GM18505 (cell line): Measurements from ENCODE around the gene PGAP3.
"Not testable (repeated sequence)": the region's sequence is repeated elsewhere in the genome, so short reads cannot be mapped to it uniquely, and the experiment has no call there.

Source experiments
- ATAC-seq: cut with Tn5 transposase; IDR thresholded peaks from one replicate; pipeline ENCODE4 v1.9.1; 2021; ENCODE audit not compliant: unreplicated experiment
- POLR2A ChIP-seq: IDR thresholded peaks from 4 replicates; pipeline ENCODE4 v1.6.1; 2011; ENCODE audit warnings: borderline replicate concordance; ENCODE audit not compliant: insufficient read depth, insufficient read length; ENCODE audit errors: extremely low read depth

The PGAP3 gene

GRCh38 chr17:39687546-39688474 lies at the start of gene PGAP3:
Gene PGAP3, minus strand, starts transcription at chr17:39688057. Its CDS starts 43 bp downstream, at chr17:39688014.
- peak; percentile 85 for ATAC-seq
- peak; percentile 88 for TF ChIP-seq POLR2A

- ATAC-seq: no peak
- TF ChIP-seq POLR2A: no peak
Measured at GRCh38 chr17:39737206-39737759, 49.4 kb upstream of the PGAP3 start.

GRCh38 chr17:39736319-39737165 lies 48.7 kb upstream of the PGAP3 start:
- no peak for ATAC-seq

GRCh38 chr17:39735882-39736281 lies 48.0 kb upstream of the PGAP3 start:
- no peak for ATAC-seq
- TF ChIP-seq POLR2A: no peak

More at GRCh38 chr17:39736319-39737165, 48.7 kb upstream of the PGAP3 start:
- TF ChIP-seq POLR2A: no peak

DNA sequence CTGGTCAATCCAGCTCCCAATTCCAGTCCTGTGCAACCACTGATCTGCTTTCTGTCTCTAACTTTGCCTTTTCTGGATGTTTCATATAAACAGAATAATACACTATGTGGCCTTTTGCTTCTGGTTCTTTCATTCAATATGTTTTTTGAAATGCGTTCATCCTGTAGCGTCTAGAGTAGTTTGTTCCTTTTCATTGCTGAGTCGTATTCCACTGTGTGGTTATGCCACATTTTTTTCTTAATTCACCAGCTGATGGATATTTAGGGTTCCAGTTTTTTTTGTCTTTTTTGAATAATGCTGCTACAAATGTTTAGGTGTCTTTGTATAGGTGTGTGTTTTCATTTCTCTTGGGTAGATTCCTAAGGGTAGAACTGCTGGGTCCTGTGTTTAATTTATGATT lies 44.7 kb upstream of the PGAP3 start:
- no peak for TF ChIP-seq POLR2A
- no peak for ATAC-seq

- ATAC-seq: peak; percentile 89
- TF ChIP-seq POLR2A: peak; percentile 90
Measured at GRCh38 chr17:39730095-39730921, 42.5 kb upstream of the PGAP3 start, which contains the start of gene MIEN1. Gene MIEN1, minus strand, starts transcription at chr17:39730532. Its CDS starts 37 bp downstream, at chr17:39730495.

DNA sequence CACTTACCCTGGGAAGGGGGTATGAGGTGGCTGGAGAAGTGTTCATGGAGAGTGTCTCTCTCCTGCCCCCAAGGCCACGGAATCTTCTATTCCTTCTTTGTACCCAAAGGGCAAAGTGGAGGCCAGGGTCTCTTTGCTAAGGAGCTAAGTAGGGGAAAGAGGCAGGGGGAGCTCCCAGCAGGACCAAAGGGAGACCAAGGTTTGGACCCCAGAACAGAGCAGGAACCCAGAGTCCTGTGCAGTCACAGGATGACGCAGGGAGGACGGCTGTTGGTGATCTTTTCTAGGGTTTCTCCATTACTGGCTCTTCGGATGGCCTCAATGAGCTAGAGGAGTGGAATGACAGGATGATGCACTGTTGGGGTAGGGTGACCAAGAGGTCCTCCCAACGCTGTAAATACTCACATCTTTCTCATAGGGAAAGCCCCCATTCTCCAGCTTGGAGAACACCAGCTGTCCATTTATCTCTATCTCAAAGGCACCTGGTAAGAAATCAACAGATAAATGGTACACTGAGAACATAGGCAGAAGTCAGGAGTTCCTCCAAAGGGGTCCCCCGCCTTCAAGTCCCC lies 41.5 kb upstream of the PGAP3 start:
- no peak for ATAC-seq
- TF ChIP-seq POLR2A: no peak

DNA sequence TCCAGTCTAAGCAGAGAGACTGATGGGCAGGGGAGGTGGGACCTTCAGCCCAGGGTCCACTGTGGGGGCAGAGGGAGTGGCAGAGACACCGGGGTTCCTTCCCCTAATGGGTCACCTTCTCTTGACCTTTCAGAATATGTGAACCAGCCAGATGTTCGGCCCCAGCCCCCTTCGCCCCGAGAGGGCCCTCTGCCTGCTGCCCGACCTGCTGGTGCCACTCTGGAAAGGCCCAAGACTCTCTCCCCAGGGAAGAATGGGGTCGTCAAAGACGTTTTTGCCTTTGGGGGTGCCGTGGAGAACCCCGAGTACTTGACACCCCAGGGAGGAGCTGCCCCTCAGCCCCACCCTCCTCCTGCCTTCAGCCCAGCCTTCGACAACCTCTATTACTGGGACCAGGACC lies 39.7 kb upstream of the PGAP3 start:
- TF ChIP-seq POLR2A: no peak
- no peak for ATAC-seq

GRCh38 chr17:39726617-39727016 lies 38.8 kb upstream of the PGAP3 start:
- no peak for TF ChIP-seq POLR2A
- ATAC-seq: no peak

- not testable (repeated sequence) for ATAC-seq
Measured at GRCh38 chr17:39725923-39726322, 38.1 kb upstream of the PGAP3 start.

DNA sequence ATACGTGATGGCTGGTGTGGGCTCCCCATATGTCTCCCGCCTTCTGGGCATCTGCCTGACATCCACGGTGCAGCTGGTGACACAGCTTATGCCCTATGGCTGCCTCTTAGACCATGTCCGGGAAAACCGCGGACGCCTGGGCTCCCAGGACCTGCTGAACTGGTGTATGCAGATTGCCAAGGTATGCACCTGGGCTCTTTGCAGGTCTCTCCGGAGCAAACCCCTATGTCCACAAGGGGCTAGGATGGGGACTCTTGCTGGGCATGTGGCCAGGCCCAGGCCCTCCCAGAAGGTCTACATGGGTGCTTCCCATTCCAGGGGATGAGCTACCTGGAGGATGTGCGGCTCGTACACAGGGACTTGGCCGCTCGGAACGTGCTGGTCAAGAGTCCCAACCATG lies 36.9 kb upstream of the PGAP3 start:
- no peak for TF ChIP-seq POLR2A
- no peak for ATAC-seq
